ENCODE data around the gene NCKAP5L.

DNA sequence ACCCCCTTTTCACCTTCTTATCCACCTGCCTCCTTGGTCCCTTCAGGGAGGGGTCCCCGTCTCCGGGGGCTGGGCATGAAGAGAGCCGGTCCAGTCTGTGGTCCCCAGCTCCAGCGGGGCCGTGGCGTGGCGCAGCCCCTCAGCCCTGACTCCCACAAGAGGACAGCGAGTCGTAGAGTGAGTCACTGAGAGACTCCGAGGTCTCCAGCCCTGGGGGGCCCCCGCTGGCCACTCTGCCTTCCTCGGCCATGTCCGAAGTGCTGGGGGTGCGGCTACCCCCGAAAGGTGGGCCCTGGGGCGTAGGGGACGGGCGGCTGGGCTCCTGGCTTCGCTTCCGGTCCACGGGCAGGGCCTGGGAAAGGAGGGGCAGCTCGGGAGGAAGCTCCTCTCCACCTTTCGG, 36.5 kb downstream of the NCKAP5L start:
- TF ChIP-seq, protein P1, sequence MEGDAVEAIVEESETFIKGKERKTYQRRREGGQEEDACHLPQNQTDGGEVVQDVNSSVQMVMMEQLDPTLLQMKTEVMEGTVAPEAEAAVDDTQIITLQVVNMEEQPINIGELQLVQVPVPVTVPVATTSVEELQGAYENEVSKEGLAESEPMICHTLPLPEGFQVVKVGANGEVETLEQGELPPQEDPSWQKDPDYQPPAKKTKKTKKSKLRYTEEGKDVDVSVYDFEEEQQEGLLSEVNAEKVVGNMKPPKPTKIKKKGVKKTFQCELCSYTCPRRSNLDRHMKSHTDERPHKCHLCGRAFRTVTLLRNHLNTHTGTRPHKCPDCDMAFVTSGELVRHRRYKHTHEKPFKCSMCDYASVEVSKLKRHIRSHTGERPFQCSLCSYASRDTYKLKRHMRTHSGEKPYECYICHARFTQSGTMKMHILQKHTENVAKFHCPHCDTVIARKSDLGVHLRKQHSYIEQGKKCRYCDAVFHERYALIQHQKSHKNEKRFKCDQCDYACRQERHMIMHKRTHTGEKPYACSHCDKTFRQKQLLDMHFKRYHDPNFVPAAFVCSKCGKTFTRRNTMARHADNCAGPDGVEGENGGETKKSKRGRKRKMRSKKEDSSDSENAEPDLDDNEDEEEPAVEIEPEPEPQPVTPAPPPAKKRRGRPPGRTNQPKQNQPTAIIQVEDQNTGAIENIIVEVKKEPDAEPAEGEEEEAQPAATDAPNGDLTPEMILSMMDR (IDR thresholded peaks at IDR 0.05; ENCODE audit: insufficient read depth, low read length, poor library complexity, severe bottlenecking) = no peak
- TF ChIP-seq EZH2phosphoT487 (conservative IDR thresholded peaks at IDR 0.05; ENCODE audit: low read length) = no peak

All from SU-DHL-6 (cell line).